ENCODE results near the gene VSX2.
A peak's percentile ranks its signal among the peaks of the same experiment; 100 is the strongest.

Gene VSX2

GRCh38 chr14:74289801-74290200 lies 50.6 kb downstream of the VSX2 start:
- no peaks in the 10 kb centered on the region for H4K20me1 ChIP-seq (ENCODE audit: insufficient read depth)
- H2AFZ ChIP-seq (ENCODE audit: low read depth): no peak overlapping the region
- no peak for TF ChIP-seq CTCF (conservative IDR thresholded peaks at IDR 0.05; ENCODE audit: low read depth, low read length)
- no peak overlapping the region for H3K4me3 ChIP-seq (IDR thresholded peaks at IDR 0.05; ENCODE audit: insufficient read depth, low read depth, low read length)
- no peak overlapping the region for H3K9ac ChIP-seq
- H3K27ac ChIP-seq: no peak overlapping the region
- no peaks in the 10 kb centered on the region for H3K4me1 ChIP-seq (ENCODE audit: low read depth, poor library complexity, severe bottlenecking)
- H3K27me3 ChIP-seq (ENCODE audit: insufficient read depth, low read depth): no peaks in the 10 kb centered on the region
- H3K36me3 ChIP-seq (ENCODE audit: insufficient read depth): no peaks in the 10 kb centered on the region
- no peak overlapping the region for H3K4me2 ChIP-seq
- no peaks in the 10 kb centered on the region for H3K79me2 ChIP-seq (ENCODE audit: insufficient read depth, low read depth)

GRCh38 chr14:74290415-74290814 lies 51.2 kb downstream of the VSX2 start:
- Histone ChIP-seq H3K27ac (no peak overlapping the region), H3K79me2 (ENCODE audit: insufficient read depth, low read depth) (no peaks in the 10 kb centered on the region), H2AFZ (ENCODE audit: low read depth) (no peak overlapping the region), H3K9ac (no peak overlapping the region), H4K20me1 (ENCODE audit: insufficient read depth) (no peaks in the 10 kb centered on the region), H3K4me1 (ENCODE audit: low read depth, poor library complexity, severe bottlenecking) (no peaks in the 10 kb centered on the region), H3K36me3 (ENCODE audit: insufficient read depth) (no peaks in the 10 kb centered on the region), H3K4me2 (no peak overlapping the region), H3K4me3 (IDR thresholded peaks at IDR 0.05; ENCODE audit: insufficient read depth, low read depth, low read length) (no peak overlapping the region), H3K27me3 (ENCODE audit: insufficient read depth, low read depth) (no peaks in the 10 kb centered on the region)
- peak; percentile 60 for TF ChIP-seq CTCF (conservative IDR thresholded peaks at IDR 0.05; ENCODE audit: low read depth, low read length)

- H3K36me3 ChIP-seq (ENCODE audit: insufficient read depth): no peaks in the 10 kb centered on the region
- TF ChIP-seq CTCF (conservative IDR thresholded peaks at IDR 0.05; ENCODE audit: low read depth, low read length): no peak
- H3K27ac ChIP-seq: no peak overlapping the region
- no peak overlapping the region for H3K4me3 ChIP-seq (IDR thresholded peaks at IDR 0.05; ENCODE audit: insufficient read depth, low read depth, low read length)
- H3K9ac ChIP-seq: no peak overlapping the region
- H4K20me1 ChIP-seq (ENCODE audit: insufficient read depth): no peaks in the 10 kb centered on the region
- H3K4me2 ChIP-seq: no peak overlapping the region
- no peak overlapping the region for H2AFZ ChIP-seq (ENCODE audit: low read depth)
- no peaks in the 10 kb centered on the region for H3K79me2 ChIP-seq (ENCODE audit: insufficient read depth, low read depth)
- no peaks in the 10 kb centered on the region for H3K4me1 ChIP-seq (ENCODE audit: low read depth, poor library complexity, severe bottlenecking)
- H3K27me3 ChIP-seq (ENCODE audit: insufficient read depth, low read depth): no peaks in the 10 kb centered on the region
Measured at GRCh38 chr14:74292061-74292460, 52.8 kb downstream of the VSX2 start.

GRCh38 chr14:74293606-74294005 lies 54.4 kb downstream of the VSX2 start:
- Histone ChIP-seq H3K4me1 (ENCODE audit: low read depth, poor library complexity, severe bottlenecking) (no peaks in the 10 kb centered on the region), H2AFZ (ENCODE audit: low read depth) (no peak overlapping the region), H3K79me2 (ENCODE audit: insufficient read depth, low read depth) (no peaks in the 10 kb centered on the region), H3K27me3 (ENCODE audit: insufficient read depth, low read depth) (no peaks in the 10 kb centered on the region), H3K27ac (no peak overlapping the region), H4K20me1 (ENCODE audit: insufficient read depth) (no peaks in the 10 kb centered on the region), H3K9ac (no peak overlapping the region), H3K4me3 (IDR thresholded peaks at IDR 0.05; ENCODE audit: insufficient read depth, low read depth, low read length) (no peak overlapping the region), H3K4me2 (no peak overlapping the region), H3K36me3 (ENCODE audit: insufficient read depth) (no peaks in the 10 kb centered on the region)
- no peak for TF ChIP-seq CTCF (conservative IDR thresholded peaks at IDR 0.05; ENCODE audit: low read depth, low read length)
